Activated naive CD4-positive, alpha-beta T cell treated with anti-CD3 and anti-CD28 coated beads, Interleukin-2, amount 50 U/mL, for 16 hours (primary cell): ENCODE measurements around the gene DOC2B.
A peak's percentile ranks its signal among the peaks of the same experiment; 100 is the strongest.

ENCODE experiments used
- DNase-seq: peaks from one replicate; pipeline ENCODE4 v3.0.0-alpha.2; 2020

DOC2B gene

GRCh38 chr17:160336-160735 is 21.1 kb downstream of the DOC2B start:
- DNase-seq: no peak

- no peak for DNase-seq
Measured at GRCh38 chr17:159609-160008, 21.8 kb downstream of the DOC2B start.

GRCh38 chr17:158379-158778 is 23.1 kb downstream of the DOC2B start:
- no peak for DNase-seq

GRCh38 chr17:157901-158300 is 23.5 kb downstream of the DOC2B start:
- DNase-seq: no peak

- no peak for DNase-seq
Measured at GRCh38 chr17:156946-157345, 24.5 kb downstream of the DOC2B start.

- DNase-seq: no peak
Measured at GRCh38 chr17:156094-156621, 25.3 kb downstream of the DOC2B start.

- DNase-seq: no peak
Measured at GRCh38 chr17:155576-155975, 25.9 kb downstream of the DOC2B start.

GRCh38 chr17:153851-154250 is 27.6 kb downstream of the DOC2B start:
- no peak for DNase-seq

- DNase-seq: peak; percentile 6
Measured at GRCh38 chr17:152860-153420, 28.5 kb downstream of the DOC2B start.

GRCh38 chr17:151886-152859 is 29.3 kb downstream of the DOC2B start:
- DNase-seq: peak; percentile 5

- no peak for DNase-seq
Measured at GRCh38 chr17:151004-151403, 30.4 kb downstream of the DOC2B start.

GRCh38 chr17:149897-150584 is 31.4 kb downstream of the DOC2B start:
- DNase-seq: peak; percentile 1

GRCh38 chr17:149231-149630 is 32.2 kb downstream of the DOC2B start:
- DNase-seq: no peak

GRCh38 chr17:148757-149156 is 32.7 kb downstream of the DOC2B start:
- DNase-seq: no peak

GRCh38 chr17:147796-148740 is 33.4 kb downstream of the DOC2B start:
- DNase-seq: peak; percentile 6

GRCh38 chr17:146983-147761 is 34.3 kb downstream of the DOC2B start:
- peak; percentile 8 for DNase-seq

GRCh38 chr17:146546-146945 is 34.9 kb downstream of the DOC2B start:
- DNase-seq: no peak

GRCh38 chr17:145671-146541 is 35.5 kb downstream of the DOC2B start:
- DNase-seq: peak; percentile 3

GRCh38 chr17:144936-145670 is 36.3 kb downstream of the DOC2B start:
- DNase-seq: peak; percentile 1
